HG03196 (cell line): ENCODE measurements around the gene DRGX.

Source experiments
- ATAC-seq: cut with Tn5 transposase; IDR thresholded peaks from one replicate; pipeline ENCODE4 v1.9.1; 2021; ENCODE audit not compliant: unreplicated experiment

DRGX gene

GRCh38 chr10:49395741-49396665 is at the start of gene DRGX:
TSS of gene DRGX (minus strand) at chr10:49396089. CDS start at chr10:49395440, 649 bp downstream.
- no peak for ATAC-seq

DNA sequence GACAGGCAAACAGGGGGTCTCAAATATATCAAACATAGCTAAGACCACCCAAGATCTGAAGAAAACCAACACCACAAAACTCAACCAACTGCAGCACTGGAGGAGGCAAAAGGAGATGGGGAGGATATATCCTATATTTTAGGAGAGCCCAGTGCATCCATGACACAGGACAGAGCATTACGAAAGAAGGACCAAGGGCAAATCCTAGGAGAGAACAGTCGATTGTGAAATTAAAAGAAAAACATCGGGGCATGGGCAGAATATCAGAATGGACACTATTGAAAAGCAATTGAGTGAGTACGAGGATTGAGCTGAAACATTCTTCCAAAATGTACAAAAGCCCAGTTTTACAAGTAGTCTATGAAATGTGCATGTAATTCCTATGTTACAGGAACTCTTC is 48.5 kb upstream of the DRGX start:
- ATAC-seq: no peak

- no peak for ATAC-seq
Measured at GRCh38 chr10:49442863-49443262, 47.0 kb upstream of the DRGX start.

DNA sequence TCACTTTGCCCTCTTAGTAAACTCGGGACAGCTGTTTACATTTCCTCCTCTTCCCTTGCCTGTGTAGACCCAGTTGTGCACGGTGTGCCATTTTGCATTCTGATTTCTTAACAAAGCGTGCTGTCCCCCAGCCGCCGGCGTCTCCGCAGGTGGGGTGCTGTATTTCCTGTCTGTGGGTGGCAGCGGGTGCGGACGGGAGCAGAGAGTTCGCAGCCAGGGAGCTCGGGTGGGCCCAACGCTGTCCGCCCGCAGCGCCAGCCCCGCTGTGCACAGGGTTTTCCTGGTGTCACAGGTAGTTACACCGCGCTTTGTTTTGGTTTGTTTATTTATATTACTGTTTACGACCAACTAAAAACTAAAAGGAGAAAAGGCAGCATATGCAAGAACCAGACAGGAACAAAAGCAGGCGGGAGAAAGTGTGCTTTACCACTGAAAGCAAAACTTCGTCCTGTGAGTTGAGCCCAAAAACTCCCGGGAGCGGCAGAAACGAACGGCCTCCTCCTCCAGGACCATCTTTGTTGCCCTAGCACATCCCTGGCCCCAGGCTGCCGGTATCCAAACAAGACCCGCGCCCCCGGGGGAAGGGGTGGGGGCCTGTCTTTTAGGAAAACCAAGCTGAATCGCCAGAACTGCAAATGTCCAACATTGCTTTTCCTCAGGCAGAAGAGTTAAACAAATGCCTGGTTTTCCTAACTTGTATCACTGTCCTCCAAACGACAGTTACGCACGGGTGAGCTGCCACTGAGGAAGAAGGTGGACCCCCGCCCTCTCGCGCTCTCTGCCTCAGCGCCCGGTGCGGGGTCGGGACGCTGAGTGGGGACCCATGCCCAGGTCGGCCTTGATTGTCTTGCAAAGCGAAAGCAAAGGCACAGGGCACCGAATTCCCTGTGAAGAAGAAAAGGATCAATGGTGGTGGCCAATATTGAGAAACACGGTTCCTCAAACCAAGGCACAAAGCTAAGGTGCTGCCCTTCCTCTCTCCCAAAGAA is 45.9 kb upstream of the DRGX start:
- ATAC-seq: no peak

DNA sequence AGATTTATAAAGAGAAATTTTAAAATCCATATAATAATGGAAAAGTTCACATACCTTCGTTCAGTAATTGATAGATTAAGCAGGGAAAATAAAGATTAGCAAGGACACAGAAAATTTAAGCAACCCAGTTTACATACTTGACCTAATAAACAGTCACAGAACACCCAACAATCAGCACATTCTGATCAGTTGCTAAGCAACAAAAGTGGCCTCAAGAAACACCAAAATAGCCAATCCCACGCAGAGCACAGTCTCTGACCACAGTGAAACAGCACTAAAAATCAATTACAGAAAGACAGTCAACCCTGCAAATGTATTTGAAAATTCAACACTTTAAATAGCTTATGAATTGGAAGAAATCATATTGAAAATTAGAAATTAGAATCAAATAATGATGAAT is 39.3 kb upstream of the DRGX start:
- ATAC-seq: no peak

DNA sequence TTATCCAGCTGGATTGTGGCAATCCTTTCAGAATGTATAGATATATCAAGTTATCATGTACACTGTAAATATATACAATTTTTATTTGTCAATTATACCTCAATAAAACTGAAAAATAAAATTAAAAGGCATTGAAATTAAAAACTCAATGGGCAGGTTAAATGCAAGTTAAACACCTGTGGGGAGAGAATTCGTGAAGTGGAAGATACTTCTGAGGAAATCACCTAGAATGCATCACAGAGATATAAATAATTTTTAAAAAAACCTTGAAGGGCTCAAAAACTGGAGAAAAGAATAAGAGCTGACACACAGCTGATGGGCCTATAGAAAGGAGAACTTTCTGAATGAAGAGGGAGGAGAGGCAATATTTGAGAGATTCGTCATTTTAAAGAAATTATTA is 37.2 kb upstream of the DRGX start:
- no peak for ATAC-seq

DNA sequence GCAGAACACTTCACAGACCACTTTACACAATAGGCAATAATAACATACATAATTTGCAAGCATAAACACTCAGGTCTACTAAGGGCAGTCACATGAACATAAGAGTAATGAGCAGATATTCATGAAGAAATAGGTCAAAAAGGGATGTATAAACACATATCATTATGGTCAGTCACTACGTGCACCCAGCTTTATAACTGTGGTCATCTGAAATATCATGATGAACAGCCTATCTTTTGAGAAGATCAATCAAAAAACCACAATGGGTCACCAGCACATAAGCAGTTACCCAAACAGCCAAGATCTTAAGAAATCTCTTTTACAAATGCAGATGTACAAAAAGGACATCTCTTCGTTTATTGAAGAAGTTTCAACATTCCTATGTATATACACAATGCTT is 35.5 kb upstream of the DRGX start:
- ATAC-seq: no peak

- ATAC-seq: no peak
Measured at GRCh38 chr10:49429458-49429857, 33.6 kb upstream of the DRGX start.

- no peak for ATAC-seq
Measured at GRCh38 chr10:49426490-49427360, 30.8 kb upstream of the DRGX start.

DNA sequence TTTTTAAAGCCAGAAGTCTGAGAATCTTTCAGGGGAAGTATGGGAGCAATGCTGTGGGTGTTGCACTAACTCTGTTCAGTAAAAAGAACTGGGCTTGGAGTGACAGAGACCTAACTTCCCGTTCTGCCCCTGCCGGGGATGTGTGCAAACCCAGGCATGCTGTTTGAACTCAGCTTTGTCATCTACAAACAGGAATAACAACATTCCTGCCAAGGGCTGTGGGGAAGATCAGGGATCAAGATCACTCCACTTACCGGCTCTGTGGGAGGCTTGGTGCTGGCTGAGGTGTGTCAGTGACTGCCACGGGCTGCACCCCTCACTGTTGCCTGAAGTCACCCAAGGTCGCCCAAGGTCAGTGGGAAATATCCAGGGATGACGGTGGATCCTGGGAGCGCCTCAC is 23.1 kb upstream of the DRGX start:
- no peak for ATAC-seq

DNA sequence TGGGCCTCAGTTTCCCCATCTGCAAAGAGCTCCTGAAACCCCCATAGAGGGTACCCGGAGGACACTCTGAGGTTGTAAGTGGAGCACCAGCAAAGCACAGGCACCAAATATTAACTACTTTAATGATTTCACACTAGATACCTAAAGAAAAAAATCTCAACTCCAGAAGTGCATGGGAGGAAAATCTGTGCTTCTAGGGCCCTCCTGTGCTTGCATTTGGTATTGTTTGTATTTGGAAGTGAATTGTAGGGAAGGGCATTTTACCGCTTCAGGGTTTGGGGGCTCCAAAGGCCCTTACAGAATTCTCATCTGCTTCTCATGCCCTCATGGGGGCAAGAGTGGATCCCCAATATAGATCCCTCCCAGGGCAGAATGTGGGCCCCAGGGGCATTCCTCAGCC is 22.4 kb upstream of the DRGX start:
- no peak for ATAC-seq

- no peak for ATAC-seq
Measured at GRCh38 chr10:49418053-49418326, 22.1 kb upstream of the DRGX start.

GRCh38 chr10:49417311-49418052 is 21.6 kb upstream of the DRGX start:
- ATAC-seq: no peak

GRCh38 chr10:49415846-49416245 is 20.0 kb upstream of the DRGX start:
- ATAC-seq: no peak

DNA sequence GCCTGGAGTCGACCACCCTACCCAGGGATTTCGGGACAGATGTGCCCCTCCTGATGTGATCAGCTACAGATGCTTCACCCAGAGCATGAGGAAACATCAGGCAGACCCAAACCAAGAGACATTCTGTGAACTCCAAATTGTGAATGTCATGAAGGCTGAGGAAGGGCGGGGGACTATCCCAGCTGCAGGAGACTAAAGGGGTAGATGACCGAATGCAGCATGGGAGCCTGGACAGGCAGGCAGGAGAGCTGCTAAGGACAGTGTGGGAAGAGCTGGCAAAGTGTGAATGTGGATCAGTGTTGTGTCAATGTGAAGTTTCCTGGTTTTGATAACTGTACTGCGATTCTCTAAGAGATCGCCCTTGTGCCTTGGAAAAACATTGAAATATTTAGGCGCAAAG is 19.2 kb upstream of the DRGX start:
- ATAC-seq: no peak

GRCh38 chr10:49414496-49414895 is 18.6 kb upstream of the DRGX start:
- no peak for ATAC-seq

DNA sequence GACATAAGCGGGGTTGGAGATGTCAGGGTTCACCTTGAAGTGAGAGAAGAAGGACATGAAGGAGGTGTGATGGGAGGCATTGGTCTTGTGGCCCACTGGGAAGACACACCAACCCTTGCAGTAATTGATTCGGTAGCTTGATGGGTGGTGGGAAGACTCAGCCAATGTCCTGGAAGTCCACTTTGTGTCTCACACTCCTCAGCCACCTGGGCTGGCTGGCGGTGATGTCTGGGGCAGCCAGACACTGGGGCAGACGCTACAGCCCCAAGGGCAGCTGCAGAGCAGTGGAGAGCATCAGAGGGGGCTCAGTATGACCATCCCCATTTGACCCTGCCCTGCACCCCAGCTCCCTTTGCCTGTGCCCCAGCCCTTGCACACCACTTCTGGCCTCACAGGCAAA is 16.7 kb upstream of the DRGX start:
- no peak for ATAC-seq

DNA sequence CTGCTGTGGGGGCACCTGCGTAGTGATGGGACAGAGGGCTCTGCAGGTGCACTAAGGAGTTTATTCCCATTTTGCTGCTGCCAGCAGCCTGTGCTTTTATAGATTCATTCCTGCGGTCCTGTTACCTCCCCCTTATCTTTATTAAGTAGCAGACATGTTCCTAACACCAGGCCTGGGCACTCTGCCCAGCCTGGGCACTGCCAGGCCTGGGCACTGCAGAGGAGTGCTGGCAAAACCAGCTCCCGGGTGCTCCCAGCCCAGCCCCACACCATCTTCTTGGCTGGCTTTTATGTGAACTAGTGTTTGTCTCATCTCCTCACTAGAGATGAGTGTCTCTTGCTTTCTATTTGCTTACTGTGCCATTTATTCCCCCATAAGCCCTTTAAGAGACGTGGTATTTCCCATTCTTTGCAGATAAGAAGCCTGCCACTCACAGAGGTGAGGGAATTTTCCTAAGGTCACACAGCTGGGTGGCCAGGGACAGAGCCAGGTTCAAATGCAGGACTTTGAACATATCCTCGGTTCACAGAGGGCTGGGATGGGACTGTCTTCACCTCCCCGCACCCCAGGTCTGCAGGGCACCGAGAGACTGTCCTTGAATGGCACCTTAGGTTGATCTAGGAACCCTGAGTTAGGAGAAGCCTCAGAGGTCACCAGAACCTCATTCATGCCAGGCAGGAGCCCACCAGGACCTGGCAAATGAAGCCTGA is 14.6 kb upstream of the DRGX start:
- ATAC-seq: no peak

- ATAC-seq: no peak
Measured at GRCh38 chr10:49409755-49410154, 13.9 kb upstream of the DRGX start.
